Osteocyte (in vitro differentiated cells): ENCODE results near the gene ADM2. TPM values are rescaled to one million over a fixed set of nuclear protein-coding genes. Genes with fewer than 3 reads are reported as not detected.

Source experiments
- DNase-seq: peaks from one replicate; pipeline ENCODE4 v3.0.0; 2021; ENCODE audit warnings: mixed read lengths; ENCODE audit not compliant: unreplicated experiment; ENCODE audit errors: extremely low spot score
- H3K27ac Mint-ChIP-seq: one replicate; pipeline ENCODE4 v1.8.0; 2021; ENCODE audit warnings: mild to moderate bottlenecking, mixed read lengths; ENCODE audit not compliant: unreplicated experiment
- H3K27me3 Mint-ChIP-seq: one replicate; pipeline ENCODE4 v1.8.0; 2021; ENCODE audit warnings: mixed read lengths; ENCODE audit not compliant: unreplicated experiment
- H3K36me3 Mint-ChIP-seq: one replicate; pipeline ENCODE4 v1.8.0; 2021; ENCODE audit warnings: mixed read lengths; ENCODE audit not compliant: unreplicated experiment
- H3K4me1 Mint-ChIP-seq: one replicate; pipeline ENCODE4 v1.8.0; 2021; ENCODE audit warnings: mixed read lengths; ENCODE audit not compliant: unreplicated experiment
- H3K4me3 Mint-ChIP-seq: one replicate; pipeline ENCODE4 v1.8.0; 2021; ENCODE audit warnings: mild to moderate bottlenecking, moderate library complexity, mixed read lengths; ENCODE audit not compliant: unreplicated experiment
- H3K9me3 Mint-ChIP-seq: one replicate; pipeline ENCODE4 v1.8.0; 2021; ENCODE audit warnings: mixed read lengths; ENCODE audit not compliant: unreplicated experiment
- CTCF ChIP-seq: fragments of 200-600 bp; sonication (generic); IDR thresholded peaks from 2 replicates; pipeline ENCODE4 v1.5.0; 2021; ENCODE audit warnings: antibody characterized with exemption, mild to moderate bottlenecking, moderate library complexity
- total RNA-seq: library from RNA; stranded (reverse); gene quantifications from 2 replicates; pipeline ENCODE4 v1.2.1, GENCODE V29; 2021

The ADM2 gene
- total RNA-seq, 1 donor from 2014 or later: 21.1 TPM

DNA sequence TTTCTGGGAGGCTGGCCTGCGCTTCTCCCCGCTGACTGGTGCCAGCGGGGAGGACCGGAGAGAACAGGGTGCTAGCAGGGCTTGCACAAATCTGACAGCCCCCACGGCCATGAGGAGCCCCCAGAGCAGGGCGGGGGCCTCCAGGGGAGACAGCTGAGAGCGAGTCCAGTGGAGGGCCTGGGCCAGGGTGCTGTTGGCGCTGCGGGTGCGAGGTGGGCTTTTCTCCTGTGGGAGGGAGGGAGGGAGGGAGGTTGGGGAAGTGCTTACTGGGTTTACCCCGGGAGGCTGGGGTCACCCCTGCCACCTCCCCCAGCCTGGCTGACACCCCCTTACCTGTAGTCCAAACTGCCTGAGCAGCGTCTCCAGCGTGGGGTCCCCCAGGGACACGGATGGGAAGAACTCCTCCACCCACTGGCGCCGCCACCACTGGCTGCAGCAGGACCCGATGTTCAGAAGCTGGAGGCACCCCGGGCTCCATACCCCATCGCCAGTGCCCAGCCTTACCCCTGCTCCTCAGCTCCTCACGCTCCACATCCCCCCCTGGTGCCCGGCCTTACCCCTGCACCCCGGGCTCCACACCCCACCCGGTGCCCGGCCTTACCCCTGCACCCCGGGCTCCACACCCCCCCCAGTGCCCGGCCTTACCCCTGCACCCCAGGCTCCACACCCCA is 22.3 kb downstream of the ADM2 start:
- TF ChIP-seq CTCF: no peak
- Mint-ChIP-seq H3K4me3 (no peak overlapping the region), H3K27me3 (no peaks in the 10 kb centered on the region), H3K27ac (no peak overlapping the region), H3K36me3 (peaks cover 1% of the 10 kb centered on the region), H3K9me3 (no peaks in the 10 kb centered on the region), H3K4me1 (peaks cover 6% of the 10 kb centered on the region)
- DNase-seq: no peak

DNA sequence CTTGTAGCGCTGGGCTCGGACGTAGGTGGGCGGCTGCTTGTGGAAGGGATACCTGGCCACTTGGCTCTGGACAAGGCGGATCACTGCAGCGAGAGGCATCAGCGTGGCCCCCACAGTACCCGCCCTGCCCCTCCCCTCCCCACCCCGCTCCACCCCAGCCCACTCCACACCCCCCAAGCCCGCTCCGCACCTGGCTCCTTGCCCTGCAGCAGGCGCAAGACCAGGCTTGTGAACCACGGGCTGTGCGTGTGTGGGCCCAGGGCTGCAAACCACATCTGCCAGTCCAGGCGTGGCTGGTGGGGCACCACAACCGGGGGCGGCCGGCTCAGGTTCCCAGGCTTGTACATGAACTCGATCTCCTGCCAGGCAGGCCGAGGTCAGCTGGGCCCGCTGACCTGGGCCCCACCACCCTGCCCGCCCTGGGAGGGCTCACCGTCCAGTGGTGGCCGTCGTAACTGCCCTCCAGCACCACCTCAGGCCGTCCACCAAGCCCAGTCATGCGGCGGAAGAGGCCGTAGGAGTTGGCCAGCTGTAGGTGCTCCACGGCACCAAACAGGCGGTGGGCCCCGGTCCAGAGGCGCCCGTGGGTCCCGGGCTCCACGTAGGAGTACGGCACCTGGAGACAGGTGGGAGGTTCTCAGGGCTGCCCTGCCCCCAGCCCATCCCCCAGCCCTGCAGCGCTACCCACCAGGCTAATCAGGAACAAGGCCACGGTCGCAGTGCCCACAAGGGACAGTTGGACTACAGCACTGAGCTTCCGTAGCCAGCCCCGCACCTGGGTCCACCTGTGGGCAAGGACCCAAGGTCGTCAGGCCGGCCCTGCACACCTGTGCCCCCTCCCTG is 23.2 kb downstream of the ADM2 start:
- no peaks in the 10 kb centered on the region for H3K9me3 Mint-ChIP-seq
- H3K4me3 Mint-ChIP-seq: no peak overlapping the region
- no peak for TF ChIP-seq CTCF
- H3K27me3 Mint-ChIP-seq: no peaks in the 10 kb centered on the region
- peaks cover 16% of the 10 kb centered on the region for H3K4me1 Mint-ChIP-seq
- no peak for DNase-seq
- no peak overlapping the region for H3K27ac Mint-ChIP-seq
- H3K36me3 Mint-ChIP-seq: peaks cover 1% of the 10 kb centered on the region

DNA sequence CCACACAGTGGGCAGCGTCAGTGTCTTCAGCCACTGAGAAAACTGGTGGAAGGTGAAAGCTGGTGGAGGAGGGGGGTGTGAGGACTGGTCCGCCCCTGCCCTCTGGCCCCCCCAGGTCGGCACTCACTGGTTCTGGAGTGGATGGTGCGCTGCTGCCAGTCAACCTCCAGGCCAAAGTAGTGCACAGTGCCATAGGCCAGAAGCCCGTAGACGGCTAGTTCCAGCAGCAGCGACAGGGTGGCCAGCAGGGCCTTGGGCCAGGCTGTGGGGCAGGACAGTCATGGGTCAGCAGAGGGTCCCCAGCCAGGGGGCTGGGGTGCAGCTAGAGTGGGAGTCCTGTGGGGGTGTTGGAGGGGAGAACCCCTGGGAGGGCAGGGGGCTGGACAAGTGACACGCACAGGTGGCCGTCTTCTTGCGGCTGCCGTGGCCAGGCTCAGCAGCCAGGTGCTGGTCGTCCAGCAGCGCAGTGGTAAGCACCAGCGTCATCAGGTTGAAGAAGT is 24.0 kb downstream of the ADM2 start:
- no peak overlapping the region for H3K4me3 Mint-ChIP-seq
- H3K36me3 Mint-ChIP-seq: peaks cover 1% of the 10 kb centered on the region
- DNase-seq: no peak
- H3K27ac Mint-ChIP-seq: no peak overlapping the region
- no peaks in the 10 kb centered on the region for H3K27me3 Mint-ChIP-seq
- H3K4me1 Mint-ChIP-seq: peaks cover 16% of the 10 kb centered on the region
- no peak for TF ChIP-seq CTCF
- H3K9me3 Mint-ChIP-seq: no peaks in the 10 kb centered on the region

DNA sequence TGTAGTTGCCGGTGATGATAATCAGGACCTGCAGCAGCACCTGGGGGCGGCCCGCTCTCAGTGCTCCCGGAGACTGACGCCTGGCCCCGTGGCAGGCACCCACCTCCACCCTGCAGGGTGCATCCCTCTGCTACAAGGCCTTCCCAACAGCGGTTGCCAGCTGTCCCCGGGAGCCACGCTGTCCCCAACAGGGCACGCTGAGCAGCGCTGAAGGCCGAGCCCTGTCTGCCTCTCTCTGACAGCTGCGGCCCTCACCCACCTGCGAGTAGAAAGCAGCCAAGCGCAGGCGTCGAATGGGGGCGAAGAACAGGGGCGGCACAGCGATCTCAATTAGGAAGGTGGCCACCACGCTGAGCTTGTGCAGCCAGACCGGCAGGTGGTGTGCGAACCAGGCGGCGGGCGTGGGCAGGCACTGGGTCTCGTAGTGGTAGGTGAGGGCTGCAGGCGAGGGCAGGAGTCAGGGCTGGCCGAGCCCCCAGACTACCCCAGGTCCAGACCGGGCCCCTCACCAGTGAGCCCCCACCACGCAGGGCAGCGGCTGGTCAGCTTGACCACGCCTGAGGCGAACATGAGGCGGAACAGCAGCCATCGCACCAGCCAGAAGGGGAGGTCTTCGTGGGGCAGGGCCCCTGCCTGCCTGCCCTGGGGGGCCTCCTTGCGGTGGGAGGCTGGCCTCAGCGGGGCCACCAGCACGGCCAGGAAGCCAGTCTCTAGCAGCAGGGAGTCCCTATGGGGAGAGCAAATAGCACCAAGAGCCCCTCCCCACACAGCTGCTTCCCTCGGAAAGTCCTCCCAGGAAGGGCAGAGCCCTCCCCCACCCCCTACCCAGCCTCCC is 24.6 kb downstream of the ADM2 start:
- no peak for DNase-seq
- H3K4me1 Mint-ChIP-seq: peaks cover 16% of the 10 kb centered on the region

More for the DNA sequence above, 24.6 kb downstream of the ADM2 start:
- H3K27ac Mint-ChIP-seq: no peak overlapping the region
- no peak for TF ChIP-seq CTCF
- no peaks in the 10 kb centered on the region for H3K36me3 Mint-ChIP-seq
- peak overlapping the region; percentile 93 for H3K4me3 Mint-ChIP-seq
- no peaks in the 10 kb centered on the region for H3K9me3 Mint-ChIP-seq
- H3K27me3 Mint-ChIP-seq: no peaks in the 10 kb centered on the region
